IPS DF 4.7 (cell line): ENCODE data around the gene GATA5.
"Not testable (repeated sequence)": the region's sequence is repeated elsewhere in the genome, so short reads cannot be mapped to it uniquely, and the experiment has no call there.

Experiments
- DNase-seq: peaks from one replicate; pipeline ENCODE4 v3.0.0-alpha.2; 2013; ENCODE audit warnings: low spot score; ENCODE audit errors: extremely low read depth

GATA5 gene

GRCh38 chr20:62430866-62431447 lies 44.8 kb downstream of the GATA5 start:
- no peak for DNase-seq

GRCh38 chr20:62430311-62430853 lies 45.4 kb downstream of the GATA5 start:
- no peak for DNase-seq

GRCh38 chr20:62429455-62430310 lies 46.1 kb downstream of the GATA5 start:
- no peak for DNase-seq

GRCh38 chr20:62428396-62429295 lies 47.1 kb downstream of the GATA5 start:
- no peak for DNase-seq

GRCh38 chr20:62428002-62428372 lies 47.8 kb downstream of the GATA5 start:
- DNase-seq, result no peak

- DNase-seq, result no peak
These were observed 48.4 kb downstream of the GATA5 start, which contains the start of gene RBBP8NL for GRCh38 chr20:62427172-62428001. Gene RBBP8NL, minus strand, starts transcription at chr20:62427539. Its CDS starts 7,892 bp downstream, at chr20:62419647.

- no peak for DNase-seq
These were observed 49.1 kb downstream of the GATA5 start for GRCh38 chr20:62426699-62427131.

- not testable (repeated sequence) for DNase-seq
These were observed 49.8 kb downstream of the GATA5 start for GRCh38 chr20:62426059-62426348.

- no peak for DNase-seq
These were observed 50.3 kb downstream of the GATA5 start for GRCh38 chr20:62425281-62426058.

GRCh38 chr20:62424249-62425107 lies 51.3 kb downstream of the GATA5 start:
- DNase-seq, result no peak

- no peak for DNase-seq
These were observed 52.5 kb downstream of the GATA5 start for GRCh38 chr20:62423326-62423706.

GRCh38 chr20:62422636-62423325 lies 53.0 kb downstream of the GATA5 start:
- no peak for DNase-seq

GRCh38 chr20:62421716-62421990 lies 54.1 kb downstream of the GATA5 start:
- DNase-seq, result no peak

GRCh38 chr20:62420846-62421715 lies 54.7 kb downstream of the GATA5 start:
- DNase-seq, result no peak

- DNase-seq, result no peak
These were observed 56.0 kb downstream of the GATA5 start for GRCh38 chr20:62419759-62420158.

- no peak for DNase-seq
These were observed 56.9 kb downstream of the GATA5 start for GRCh38 chr20:62418709-62419487.
